ENCODE data around the gene CCDC154. TPM values are rescaled to one million over a fixed set of nuclear protein-coding genes. Genes with fewer than 3 reads are reported as not detected.

Gene CCDC154
- polyA plus RNA-seq, 1 experiment, result 0.02 TPM

DNA sequence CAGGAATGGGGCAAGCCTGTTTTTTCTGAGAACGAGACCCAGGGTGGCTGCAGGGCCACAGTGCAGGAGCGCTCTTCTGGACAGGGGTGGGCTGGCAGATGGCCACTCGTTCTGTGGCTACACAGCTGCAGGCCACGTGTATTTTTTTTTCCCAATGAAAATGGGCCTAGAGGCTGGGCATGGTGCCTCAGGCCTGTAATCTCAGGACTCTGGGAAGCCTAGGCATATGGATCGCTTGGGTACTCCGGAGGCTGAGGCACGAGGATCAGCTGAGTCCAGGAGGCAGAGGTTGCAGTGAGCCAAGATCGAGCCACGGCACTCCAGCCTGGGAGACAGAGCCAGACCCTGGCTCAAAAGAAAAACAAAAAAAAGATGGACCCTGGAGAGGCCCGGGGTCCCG lies 36.6 kb downstream of the CCDC154 start:
- POLR2A ChIA-PET, result interaction anchor here (0.6 to 1.0 kb wide), 2 partner anchors 13 to 24 kb away, joined by 5 read pairs; partner anchors contain the start of gene UQCC4
- Histone ChIP-seq H3K27ac (ENCODE audit: low read depth, low read length) (peak overlapping the region; percentile 39), H3K27me3 (ENCODE audit: control insufficient read depth, insufficient read depth, low read length) (no peaks in the 10 kb centered on the region), H3K4me3 (ENCODE audit: low read depth, low read length) (peak overlapping the region; percentile 32), H3K9me3 (ENCODE audit: control insufficient read depth, insufficient read depth, low read length) (no peaks in the 10 kb centered on the region)
- CTCF ChIA-PET, result no interaction called here
- TF ChIP-seq, protein P1, sequence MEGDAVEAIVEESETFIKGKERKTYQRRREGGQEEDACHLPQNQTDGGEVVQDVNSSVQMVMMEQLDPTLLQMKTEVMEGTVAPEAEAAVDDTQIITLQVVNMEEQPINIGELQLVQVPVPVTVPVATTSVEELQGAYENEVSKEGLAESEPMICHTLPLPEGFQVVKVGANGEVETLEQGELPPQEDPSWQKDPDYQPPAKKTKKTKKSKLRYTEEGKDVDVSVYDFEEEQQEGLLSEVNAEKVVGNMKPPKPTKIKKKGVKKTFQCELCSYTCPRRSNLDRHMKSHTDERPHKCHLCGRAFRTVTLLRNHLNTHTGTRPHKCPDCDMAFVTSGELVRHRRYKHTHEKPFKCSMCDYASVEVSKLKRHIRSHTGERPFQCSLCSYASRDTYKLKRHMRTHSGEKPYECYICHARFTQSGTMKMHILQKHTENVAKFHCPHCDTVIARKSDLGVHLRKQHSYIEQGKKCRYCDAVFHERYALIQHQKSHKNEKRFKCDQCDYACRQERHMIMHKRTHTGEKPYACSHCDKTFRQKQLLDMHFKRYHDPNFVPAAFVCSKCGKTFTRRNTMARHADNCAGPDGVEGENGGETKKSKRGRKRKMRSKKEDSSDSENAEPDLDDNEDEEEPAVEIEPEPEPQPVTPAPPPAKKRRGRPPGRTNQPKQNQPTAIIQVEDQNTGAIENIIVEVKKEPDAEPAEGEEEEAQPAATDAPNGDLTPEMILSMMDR (IDR thresholded peaks at IDR 0.05; ENCODE audit: low read depth, low read length), result no peak
- DNase-seq (ENCODE audit: low read depth, low spot score), result no peak

GRCh38 chr16:1403733-1404132 lies 40.6 kb downstream of the CCDC154 start:
- H3K27me3 ChIP-seq (ENCODE audit: control insufficient read depth, insufficient read depth, low read length), result no peaks in the 10 kb centered on the region
- CTCF ChIA-PET, result no interaction called here
- TF ChIP-seq, protein P1 (IDR thresholded peaks at IDR 0.05; ENCODE audit: low read depth, low read length), result no peak
- POLR2A ChIA-PET, result no interaction called here
- no peaks in the 10 kb centered on the region; the same call in 1 of the 2 replicates for H3K9me3 ChIP-seq (ENCODE audit: control insufficient read depth, insufficient read depth, low read length)
- no peak for DNase-seq (ENCODE audit: low read depth, low spot score)
- H3K4me3 ChIP-seq (ENCODE audit: low read depth, low read length), result no peak overlapping the region
- no peak overlapping the region for H3K27ac ChIP-seq (ENCODE audit: low read depth, low read length)

GRCh38 chr16:1403036-1403435 lies 41.3 kb downstream of the CCDC154 start:
- TF ChIP-seq, protein P1 (IDR thresholded peaks at IDR 0.05; ENCODE audit: low read depth, low read length), result no peak
- no peaks in the 10 kb centered on the region; the same call in 1 of the 2 replicates for H3K9me3 ChIP-seq (ENCODE audit: control insufficient read depth, insufficient read depth, low read length)
- no peaks in the 10 kb centered on the region for H3K27me3 ChIP-seq (ENCODE audit: control insufficient read depth, insufficient read depth, low read length)
- no peak overlapping the region for H3K27ac ChIP-seq (ENCODE audit: low read depth, low read length)
- ChIA-PET CTCF (no interaction called here), POLR2A (no interaction called here)
- no peak for DNase-seq (ENCODE audit: low read depth, low spot score)
- H3K4me3 ChIP-seq (ENCODE audit: low read depth, low read length), result no peak overlapping the region

GRCh38 chr16:1401758-1402154 lies 42.6 kb downstream of the CCDC154 start:
- no peaks in the 10 kb centered on the region; the same call in 1 of the 2 replicates for H3K9me3 ChIP-seq (ENCODE audit: control insufficient read depth, insufficient read depth, low read length)
- TF ChIP-seq, protein P1 (IDR thresholded peaks at IDR 0.05; ENCODE audit: low read depth, low read length), result no peak
- no peak overlapping the region for H3K27ac ChIP-seq (ENCODE audit: low read depth, low read length)
- DNase-seq (ENCODE audit: low read depth, low spot score), result no peak
- ChIA-PET POLR2A (interaction anchor here (0.6 kb wide), 1 partner anchor 79 kb away, joined by 4 read pairs; no protein-coding TSS in a partner anchor), CTCF (no interaction called here)
- H3K27me3 ChIP-seq (ENCODE audit: control insufficient read depth, insufficient read depth, low read length), result no peaks in the 10 kb centered on the region
- no peak overlapping the region for H3K4me3 ChIP-seq (ENCODE audit: low read depth, low read length)

DNA sequence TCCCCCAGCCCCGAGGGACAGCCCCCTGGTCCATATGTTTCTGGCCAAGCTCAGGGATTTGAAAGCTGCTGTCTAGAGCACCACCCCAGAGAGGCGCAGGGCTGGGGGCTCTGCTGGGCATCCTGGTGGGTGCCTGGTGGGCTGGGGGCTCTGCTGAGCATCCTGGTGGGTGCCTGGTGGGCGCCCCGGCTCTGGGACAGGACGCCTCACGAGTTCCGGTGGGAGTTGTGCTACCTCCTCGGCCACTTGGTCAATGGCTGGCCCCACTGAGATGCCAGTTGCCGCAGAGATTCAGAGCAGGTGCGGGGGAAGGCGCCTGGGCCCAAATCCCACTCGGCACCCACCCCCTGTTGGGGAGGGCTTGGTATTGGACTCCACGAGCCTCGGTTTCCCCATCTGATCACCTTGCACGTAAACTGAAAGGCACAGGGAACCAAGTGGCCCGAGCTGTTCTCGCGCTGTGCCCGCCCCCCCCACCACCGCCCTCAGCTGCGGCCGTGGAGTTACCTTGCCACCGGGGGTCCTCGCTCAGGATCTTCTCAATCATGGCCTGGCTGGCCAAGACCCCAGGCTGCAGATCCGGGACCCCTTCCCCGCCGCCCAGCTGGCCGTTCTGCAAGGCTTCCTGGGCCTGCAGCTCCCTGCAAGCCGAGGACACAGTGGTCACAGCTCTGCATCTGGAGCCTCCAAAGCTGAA lies 43.1 kb downstream of the CCDC154 start:
- no peaks in the 10 kb centered on the region for H3K27me3 ChIP-seq (ENCODE audit: control insufficient read depth, insufficient read depth, low read length)
- no peak overlapping the region for H3K27ac ChIP-seq (ENCODE audit: low read depth, low read length)
- TF ChIP-seq, protein P1 (IDR thresholded peaks at IDR 0.05; ENCODE audit: low read depth, low read length), result no peak
- ChIA-PET CTCF (no interaction called here), POLR2A (interaction anchor here (0.6 kb wide), 1 partner anchor 78 kb away, joined by 4 read pairs; no protein-coding TSS in a partner anchor)
- H3K9me3 ChIP-seq (ENCODE audit: control insufficient read depth, insufficient read depth, low read length), result no peaks in the 10 kb centered on the region; the same call in 1 of the 2 replicates
- H3K4me3 ChIP-seq (ENCODE audit: low read depth, low read length), result no peak overlapping the region
- no peak for DNase-seq (ENCODE audit: low read depth, low spot score)

Measured in AG04450 (cell line).